Non-pigmented ciliary epithelial cell (primary cell): ENCODE measurements around the gene ZNF548.

Experiments
- DNase-seq: peaks from one replicate; pipeline ENCODE4 v3.0.0-alpha.2; 2010; ENCODE audit warnings: low read depth

Gene ZNF548

GRCh38 chr19:57398868-57399267 is 9.2 kb downstream of the ZNF548 start:
- no peak for DNase-seq

DNA sequence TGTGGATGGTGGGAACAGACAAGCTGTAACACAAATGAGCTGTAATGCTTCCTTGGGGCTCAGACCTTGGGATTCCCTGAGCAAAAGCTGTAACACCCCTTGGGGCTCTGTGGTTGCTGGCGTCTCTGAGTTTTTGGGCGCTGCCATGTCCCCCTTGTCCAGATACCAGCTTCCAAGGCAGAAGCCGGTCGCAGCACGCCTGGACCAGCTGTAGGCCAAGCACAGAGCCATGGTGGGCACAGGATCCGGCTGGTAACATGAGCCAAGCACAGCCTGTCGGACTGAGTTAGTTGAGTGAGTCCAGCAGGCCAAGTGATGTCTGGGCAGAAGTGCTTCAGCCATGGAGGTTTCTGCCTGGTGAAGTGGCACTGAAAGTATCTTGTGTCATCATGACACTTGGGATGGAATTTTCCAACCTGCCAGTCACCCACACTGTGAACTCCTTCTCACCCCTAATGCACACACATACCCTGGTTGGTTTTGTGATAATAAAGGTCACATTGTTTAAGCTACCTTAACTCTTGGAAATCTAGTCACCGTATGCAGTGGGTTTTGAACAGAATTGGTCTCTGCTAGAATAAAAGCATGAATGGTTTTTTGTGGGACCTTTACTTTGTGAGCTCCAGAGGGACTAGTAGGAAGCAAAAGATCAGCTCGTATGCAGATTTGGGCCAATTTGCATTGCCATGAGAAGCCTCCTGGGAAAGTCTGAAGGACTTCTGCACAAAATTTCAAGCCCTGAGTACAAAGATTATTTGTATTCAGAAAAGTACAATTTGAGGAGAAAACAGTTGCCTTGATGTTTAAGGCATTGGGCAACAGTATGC is 14.3 kb downstream of the ZNF548 start:
- DNase-seq: no peak

- DNase-seq: no peak
Measured at GRCh38 chr19:57406516-57407123, 17.0 kb downstream of the ZNF548 start.

DNA sequence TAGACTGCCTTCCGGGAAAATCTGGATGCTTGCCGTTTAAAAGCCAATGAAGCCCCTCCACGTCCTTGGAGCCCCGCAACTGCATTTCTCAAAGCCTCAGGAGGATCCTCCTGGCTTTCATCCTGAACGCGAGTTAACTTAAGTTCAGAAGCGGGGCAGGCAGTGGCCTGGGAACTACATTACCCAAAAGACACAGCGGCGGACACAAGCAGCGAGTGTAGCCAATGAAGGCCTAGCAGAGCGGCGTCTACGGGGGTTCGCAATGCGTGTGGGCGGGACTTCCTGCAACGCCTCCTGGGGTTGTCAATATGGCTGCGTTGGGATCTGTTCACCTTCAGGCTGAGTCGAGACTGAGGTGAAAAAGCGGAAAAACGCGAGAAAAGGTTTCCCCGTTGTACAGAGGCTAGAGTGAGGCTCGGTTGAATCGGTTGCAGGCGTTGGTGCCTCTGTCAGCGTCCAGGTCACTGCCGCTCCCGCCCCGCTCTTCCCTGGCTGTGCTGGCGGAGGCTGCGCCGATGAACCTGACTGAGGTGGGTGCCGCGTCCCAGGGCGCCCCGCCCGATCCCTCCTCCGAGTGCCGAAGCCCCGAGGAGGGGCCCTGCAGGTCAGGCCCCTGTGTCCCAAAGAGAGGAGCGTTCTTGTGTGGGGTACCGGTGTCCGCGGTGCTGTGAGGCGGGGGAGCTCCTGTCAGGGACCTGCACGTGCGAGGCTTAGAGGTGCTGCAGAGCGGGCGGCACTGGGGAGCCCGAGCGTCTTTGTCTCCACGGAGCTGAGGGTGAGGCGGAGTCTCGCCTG is 21.4 kb downstream of the ZNF548 start, which contains the start of gene ZNF17:
Gene ZNF17, plus strand, starts transcription at position 285 of the 795 bp plus-strand sequence. CDS start 2,455 bp downstream, outside the sequence.
- DNase-seq: peak; percentile 83

DNA sequence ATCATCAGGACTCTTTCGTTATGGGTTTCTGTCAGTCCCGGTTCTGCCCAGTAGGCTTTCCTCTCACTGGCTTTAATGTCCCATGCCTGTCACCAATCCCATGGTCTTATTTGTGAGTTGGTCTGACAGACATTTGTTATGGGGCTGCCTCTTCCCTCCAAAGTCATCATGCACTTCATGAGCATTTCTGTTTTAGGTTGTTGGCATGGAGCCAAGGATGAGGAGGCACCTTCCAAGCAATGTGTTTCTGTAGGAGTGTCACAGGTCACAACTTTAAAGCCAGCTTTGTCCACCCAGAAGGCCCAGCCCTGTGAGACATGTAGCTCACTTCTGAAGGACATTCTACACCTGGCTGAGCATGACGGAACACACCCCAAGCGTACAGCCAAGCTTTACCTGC is 29.8 kb downstream of the ZNF548 start:
- no peak for DNase-seq

GRCh38 chr19:57421037-57421436 is 31.4 kb downstream of the ZNF548 start:
- DNase-seq: no peak

DNA sequence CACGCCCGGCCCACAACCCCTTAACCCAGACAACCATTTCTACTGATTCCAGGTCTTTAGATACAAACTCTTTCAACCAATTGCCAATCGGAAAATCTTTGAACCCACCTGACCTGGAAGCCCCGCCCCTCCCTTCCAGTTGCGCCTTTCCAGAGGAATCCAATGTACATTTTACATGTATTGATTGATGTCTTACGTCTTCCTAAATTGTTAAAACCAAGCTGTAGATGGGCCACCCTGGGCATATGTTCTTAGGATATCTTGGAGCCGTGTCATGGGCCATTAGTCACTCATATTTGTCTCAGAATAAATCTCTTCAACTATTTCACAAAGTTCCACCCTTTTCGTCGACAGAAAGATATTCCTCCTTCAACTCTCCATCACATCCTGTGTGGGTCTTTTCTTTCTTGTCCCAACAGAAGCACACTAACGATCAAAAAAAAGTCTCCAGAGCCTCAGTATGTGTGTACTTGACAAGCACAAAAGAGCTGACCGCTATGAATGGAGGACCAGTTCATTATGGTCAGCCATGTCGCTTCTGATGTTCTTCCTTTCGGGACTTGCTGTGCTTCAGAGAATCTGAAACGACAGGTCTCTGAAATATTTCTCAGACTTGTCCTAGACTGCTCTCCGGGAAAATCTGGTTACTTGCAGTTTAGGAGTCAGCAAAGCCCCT is 44.9 kb downstream of the ZNF548 start:
- no peak for DNase-seq

GRCh38 chr19:57435062-57435978 is 45.7 kb downstream of the ZNF548 start, which contains the start of gene ZNF749:
Gene ZNF749, plus strand, starts transcription at chr19:57435325. Its CDS starts 254 bp downstream, at chr19:57435579.
- DNase-seq: peak; percentile 94

- DNase-seq: no peak
Measured at GRCh38 chr19:57436417-57436816, 46.8 kb downstream of the ZNF548 start.

DNA sequence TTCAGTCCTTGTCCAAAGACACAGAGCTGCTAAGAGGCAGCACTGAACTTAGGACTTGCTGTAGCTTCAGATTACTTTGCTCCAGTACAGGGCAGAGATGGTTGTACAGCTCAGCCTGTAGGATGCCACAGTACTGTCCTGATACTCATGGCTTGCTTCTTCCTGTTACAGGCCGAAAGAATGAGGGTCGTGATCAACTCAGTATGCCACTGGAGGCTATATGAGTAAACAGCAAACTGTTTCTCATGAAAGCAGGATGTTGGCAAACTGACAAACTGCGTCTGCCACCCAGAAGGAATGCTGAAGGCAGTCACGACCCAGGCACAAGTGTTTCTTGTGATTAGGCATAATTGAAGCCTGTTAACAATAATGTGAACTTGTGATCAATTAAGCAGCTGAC is 48.3 kb downstream of the ZNF548 start:
- DNase-seq: no peak

DNA sequence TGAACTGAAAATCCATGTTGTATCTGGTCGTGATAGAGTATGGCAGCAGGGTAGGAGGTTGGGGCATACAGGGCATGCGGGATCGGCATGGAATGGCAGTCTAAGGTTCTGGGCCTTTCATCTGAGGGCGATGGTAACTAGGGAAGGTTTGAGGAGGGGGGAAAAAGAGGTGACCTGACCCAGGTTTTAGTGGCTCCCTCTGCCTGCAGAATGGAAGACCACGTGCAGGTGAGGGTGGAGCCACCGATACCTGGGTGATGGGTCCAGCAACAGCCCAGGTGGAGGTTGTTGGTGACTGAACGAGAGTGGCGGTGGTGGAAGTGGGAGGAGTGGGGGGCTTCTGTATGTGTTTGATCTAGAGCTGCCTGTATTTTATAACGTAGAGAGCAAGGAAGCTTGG is 49.3 kb downstream of the ZNF548 start:
- DNase-seq: no peak

DNA sequence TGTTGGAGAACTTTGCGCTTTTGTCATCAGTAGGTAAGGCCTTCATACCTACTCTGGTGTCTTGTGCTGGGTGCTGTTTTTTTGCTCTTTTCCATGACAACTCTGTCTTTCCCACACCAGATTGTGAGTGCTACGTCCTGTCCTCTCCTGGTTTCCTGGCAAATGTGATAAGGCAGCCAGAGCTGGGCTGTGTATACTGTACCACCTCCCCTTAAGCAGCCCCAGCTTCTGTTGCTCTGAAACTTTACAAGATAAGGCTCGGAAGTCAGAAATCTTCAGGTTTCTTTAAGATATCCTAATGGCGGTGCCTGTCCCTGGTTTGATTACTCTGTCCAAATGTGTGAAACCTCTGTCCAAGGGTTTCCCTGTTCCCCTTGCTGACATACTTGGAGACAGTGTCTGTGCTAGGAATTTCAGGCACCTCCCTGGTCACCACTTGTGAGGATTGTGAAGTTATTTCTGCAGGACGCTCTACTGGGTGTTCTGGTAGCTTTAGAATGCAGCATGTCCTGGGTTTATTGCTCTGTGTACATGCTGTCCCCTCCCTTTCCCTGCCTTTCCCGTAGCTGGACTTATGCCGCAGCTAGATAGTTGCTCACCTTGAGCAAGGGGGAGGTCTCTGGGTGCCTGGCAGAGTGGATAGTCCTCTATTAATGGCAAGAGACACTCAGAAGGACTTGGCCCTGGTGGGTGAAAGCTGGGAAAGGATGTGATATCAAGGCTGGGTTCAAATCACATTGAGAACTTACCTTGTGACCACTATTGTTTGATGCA is 52.5 kb downstream of the ZNF548 start:
- DNase-seq: no peak

GRCh38 chr19:57443121-57443696 is 53.6 kb downstream of the ZNF548 start:
- no peak for DNase-seq

GRCh38 chr19:57452307-57452706 is 62.7 kb downstream of the ZNF548 start:
- no peak for DNase-seq
